GM12801 (cell line): ENCODE results near the gene AUH.

ENCODE experiments used
- TF ChIP-seq, protein P1 (sequence below): IDR thresholded peaks from one replicate; pipeline ENCODE4 v1.5.1; 2011; ENCODE audit warnings: control low read depth; ENCODE audit not compliant: insufficient read length; ENCODE audit errors: extremely low read depth

The AUH gene

DNA sequence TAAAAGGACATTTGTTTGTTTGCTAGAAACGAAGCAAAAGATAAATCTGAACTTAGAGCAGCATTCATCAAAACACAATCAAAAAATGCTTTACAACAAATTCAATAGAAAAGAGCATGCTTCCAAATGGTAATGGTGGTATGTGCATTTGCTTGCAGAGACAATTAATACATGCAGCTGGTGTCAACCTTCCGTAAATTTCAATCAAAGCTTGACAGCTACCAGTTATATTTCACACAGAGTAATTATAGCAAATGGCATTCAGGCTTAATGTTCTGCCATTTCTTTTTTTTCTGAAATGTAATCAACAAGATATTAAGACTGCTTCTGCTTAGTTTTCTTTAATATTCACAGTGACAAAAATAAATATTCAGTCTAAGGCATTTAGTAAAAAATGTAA is 90.6 kb downstream of the AUH start:
- TF ChIP-seq, protein P1, sequence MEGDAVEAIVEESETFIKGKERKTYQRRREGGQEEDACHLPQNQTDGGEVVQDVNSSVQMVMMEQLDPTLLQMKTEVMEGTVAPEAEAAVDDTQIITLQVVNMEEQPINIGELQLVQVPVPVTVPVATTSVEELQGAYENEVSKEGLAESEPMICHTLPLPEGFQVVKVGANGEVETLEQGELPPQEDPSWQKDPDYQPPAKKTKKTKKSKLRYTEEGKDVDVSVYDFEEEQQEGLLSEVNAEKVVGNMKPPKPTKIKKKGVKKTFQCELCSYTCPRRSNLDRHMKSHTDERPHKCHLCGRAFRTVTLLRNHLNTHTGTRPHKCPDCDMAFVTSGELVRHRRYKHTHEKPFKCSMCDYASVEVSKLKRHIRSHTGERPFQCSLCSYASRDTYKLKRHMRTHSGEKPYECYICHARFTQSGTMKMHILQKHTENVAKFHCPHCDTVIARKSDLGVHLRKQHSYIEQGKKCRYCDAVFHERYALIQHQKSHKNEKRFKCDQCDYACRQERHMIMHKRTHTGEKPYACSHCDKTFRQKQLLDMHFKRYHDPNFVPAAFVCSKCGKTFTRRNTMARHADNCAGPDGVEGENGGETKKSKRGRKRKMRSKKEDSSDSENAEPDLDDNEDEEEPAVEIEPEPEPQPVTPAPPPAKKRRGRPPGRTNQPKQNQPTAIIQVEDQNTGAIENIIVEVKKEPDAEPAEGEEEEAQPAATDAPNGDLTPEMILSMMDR, result no peak

DNA sequence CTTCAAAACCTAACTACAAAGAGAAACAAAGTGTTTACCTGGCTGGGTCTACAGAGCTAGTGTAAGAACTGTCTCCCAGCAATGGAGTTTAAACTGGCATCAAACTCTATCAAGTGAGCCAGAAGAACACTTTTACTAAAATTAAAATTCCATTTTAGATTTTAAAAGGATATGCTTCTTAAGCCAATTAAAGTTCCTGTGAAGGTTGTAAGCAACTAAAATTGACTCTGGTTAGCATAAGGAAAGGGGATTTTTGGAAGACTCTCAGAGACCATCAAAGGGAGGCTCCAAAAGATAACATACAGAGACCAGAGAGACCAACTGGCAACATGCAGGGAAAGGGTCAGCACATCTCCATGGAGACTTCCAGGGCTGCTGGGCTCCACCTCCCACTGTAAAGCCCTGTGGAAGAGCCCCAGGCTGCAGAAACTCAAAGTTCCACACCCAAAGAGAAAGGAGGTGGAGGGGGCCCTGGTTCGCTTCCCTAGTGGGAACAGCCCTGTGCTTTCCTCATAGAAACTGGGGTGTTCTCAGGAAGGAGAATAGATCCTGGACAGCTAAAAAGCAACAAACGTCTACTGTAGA is 91.7 kb downstream of the AUH start:
- TF ChIP-seq, protein P1, result no peak

DNA sequence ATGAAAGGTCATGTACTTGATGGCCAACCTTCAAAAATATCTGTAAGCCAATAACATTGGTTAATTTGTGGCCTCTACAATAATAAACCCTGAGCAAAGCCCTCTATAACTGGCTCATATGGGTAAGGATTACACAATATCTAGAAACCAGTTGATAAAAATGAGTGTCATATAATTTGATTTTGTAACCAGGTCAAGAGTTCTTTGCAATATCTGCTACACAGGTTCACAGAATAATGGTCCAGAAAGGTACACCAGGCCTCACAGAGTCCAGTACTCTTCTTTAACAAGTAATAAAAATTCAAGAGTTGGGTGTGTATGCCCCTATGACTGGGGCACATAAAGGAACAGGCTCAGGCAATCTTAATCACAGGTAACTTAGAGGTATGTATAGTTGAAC is 95.3 kb downstream of the AUH start:
- TF ChIP-seq, protein P1, result no peak

DNA sequence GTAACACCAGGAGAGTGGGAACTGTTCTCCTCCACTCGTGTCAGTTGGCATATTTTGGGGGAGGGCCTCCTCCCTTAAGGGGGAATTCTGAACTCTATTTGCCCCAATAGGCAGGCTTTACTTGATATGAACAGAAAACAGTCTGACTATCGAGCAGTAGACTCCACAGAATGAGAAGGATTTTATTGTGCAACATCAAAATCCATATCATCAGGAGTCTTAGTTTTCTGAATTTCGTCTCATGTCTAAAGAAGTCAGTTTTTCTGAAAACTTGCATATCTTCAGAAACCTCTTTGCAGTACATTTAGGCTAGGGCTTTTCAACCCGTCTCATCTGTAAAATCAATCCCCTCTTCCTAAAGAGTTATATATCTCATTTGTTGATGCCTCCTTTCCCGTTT is 96.2 kb downstream of the AUH start:
- TF ChIP-seq, protein P1, result no peak

DNA sequence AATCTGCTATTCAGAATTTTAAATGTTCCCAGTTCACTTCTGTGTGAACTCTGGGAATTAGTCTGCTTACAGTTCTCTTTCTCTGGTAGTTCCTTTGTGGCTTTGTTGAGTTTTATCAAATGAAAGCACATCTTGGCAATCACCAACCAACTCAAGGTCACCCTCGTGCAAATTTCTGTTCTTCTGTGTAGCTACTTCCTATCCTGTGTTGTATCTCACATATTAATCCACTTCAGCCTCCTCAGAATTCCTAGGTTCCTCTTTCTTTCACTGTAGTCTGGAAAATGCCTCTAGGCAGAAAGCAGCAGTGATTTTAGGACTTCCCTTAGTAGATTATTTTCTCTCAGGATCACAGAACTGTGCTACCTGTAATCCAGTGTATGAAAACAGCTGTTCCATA is 100.3 kb downstream of the AUH start:
- TF ChIP-seq, protein P1, result no peak

DNA sequence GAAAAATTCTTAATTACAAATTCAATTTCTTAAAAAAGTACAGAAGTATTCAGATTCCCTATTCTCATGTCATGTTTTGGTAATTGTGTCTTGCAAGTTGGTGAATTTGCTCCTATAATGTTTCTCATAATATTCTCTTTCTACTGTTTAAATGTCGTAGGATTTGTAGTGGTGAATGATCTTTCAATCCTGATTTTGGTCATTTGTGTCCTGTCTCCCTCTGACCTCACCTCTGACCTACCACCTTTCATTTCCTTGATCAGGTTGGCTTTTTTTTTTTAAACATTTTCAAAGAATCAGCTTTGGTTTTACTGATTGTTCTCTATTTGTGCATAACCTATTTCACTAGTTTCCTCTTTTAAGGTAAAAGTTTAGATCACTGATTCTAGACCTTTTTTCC is 102.6 kb downstream of the AUH start:
- TF ChIP-seq, protein P1, result no peak

DNA sequence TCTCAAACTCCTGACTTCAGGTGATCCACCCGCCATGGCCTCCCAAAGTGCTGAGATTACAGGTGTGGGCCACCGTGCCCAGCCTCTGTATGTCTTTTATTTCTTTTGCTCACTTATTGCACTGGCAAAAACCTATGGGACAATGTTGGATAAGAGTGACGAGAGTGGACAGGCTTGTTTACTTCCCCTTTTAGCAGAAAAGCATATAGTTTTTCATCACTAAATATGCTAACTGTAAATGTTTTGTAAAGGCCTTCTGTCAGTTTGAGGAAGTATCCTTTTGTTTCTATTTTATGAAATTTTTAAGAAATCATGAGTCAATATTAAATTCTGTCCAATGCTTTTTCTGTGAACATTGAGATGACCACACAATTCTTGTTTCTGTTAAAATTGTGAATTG is 103.3 kb downstream of the AUH start:
- TF ChIP-seq, protein P1, result no peak

DNA sequence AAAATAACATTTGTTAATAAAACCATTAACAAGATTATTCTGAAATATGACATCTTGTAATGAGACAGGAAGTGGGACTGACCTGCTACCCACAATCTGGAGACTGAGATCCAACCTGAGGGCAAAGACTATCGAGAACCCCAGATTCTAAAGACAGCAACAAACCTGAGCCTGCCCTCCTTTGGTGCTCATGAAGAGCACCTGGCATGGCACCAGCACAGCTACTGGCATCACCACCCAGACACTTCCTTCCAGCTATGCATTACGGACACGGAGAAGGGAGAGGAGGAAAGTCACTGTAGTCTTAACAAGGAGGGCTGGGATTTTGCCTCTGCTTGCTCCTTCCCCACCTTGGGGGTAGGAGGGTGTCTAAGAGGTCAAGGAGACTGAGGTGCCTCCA is 105.5 kb downstream of the AUH start:
- TF ChIP-seq, protein P1, result no peak
